Heart right ventricle (tissue), 16 donors: ENCODE results near the gene SFTPB. TPM values are rescaled to one million over a fixed set of nuclear protein-coding genes. Genes with fewer than 3 reads are reported as not detected.

ENCODE experiments used
- ATAC-seq, 8 donors: fragments of 200-7000 bp; cut with Tn5 transposase; one replicate each; pipeline ENCODE4 v1.9.1; 2020; ENCODE audit warnings: mild to moderate bottlenecking in 8 of 8, moderate library complexity in 8 of 8, moderate number of reproducible peaks in 1 of 8
- DNase-seq, 2 donors: peaks; one replicate each; pipeline ENCODE4 v3.0.0-alpha.2; 2020
- H3K27ac ChIP-seq, 10 donors: fragments of 200-600 bp; sonication (generic) in 2 of 10; one replicate each; pipeline versions ENCODE4 v1.5.0 to v1.8.0; 2020 to 2022; ENCODE audit warnings: mild to moderate bottlenecking in 3 of 10
- H3K27me3 ChIP-seq, 7 donors: fragments of 200-600 bp; one replicate each; pipeline ENCODE4 v1.8.0; 2021 to 2022; ENCODE audit warnings: mild to moderate bottlenecking in 2 of 7
- H3K36me3 ChIP-seq, 9 donors: fragments of 200-600 bp; sonication (generic) in 1 of 9; one replicate each; pipeline versions ENCODE4 v1.5.0 to v1.8.0; 2020 to 2022; ENCODE audit warnings: mild to moderate bottlenecking in 2 of 9
- H3K4me1 ChIP-seq, 9 donors: fragments of 200-600 bp; sonication (generic) in 1 of 9; one replicate each; pipeline versions ENCODE4 v1.5.0 to v1.8.0; 2020 to 2022; ENCODE audit warnings: mild to moderate bottlenecking in 4 of 9
- H3K4me3 ChIP-seq, 10 donors: fragments of 200-600 bp; sonication (generic) in 2 of 10; one replicate each; pipeline versions ENCODE4 v1.5.0 to v1.8.0; 2020 to 2022; ENCODE audit warnings: mild to moderate bottlenecking in 7 of 10, moderate library complexity in 2 of 10
- H3K9me3 ChIP-seq, 11 donors: fragments of 200-600 bp in 10 of 11; sonication (generic) in 2 of 11; one replicate each; pipeline versions ENCODE4 v1.5.0 to v1.8.0; 2013 to 2022; ENCODE audit warnings: mild to moderate bottlenecking in 2 of 11, control low read depth in 1 of 11, moderate library complexity in 1 of 11
- CTCF ChIP-seq, 9 donors: fragments of 200-600 bp; sonication (generic) in 2 of 9; IDR thresholded peaks; one replicate each; pipeline versions ENCODE4 v1.5.0 to v1.8.0; 2021 to 2022; ENCODE audit warnings: antibody characterized with exemption in 9 of 9, mild to moderate bottlenecking in 5 of 9, moderate library complexity in 1 of 9
- WGBS, 2 donors: extraction: QIAGEN DNeasy Blood & Tissue Kit; methylation state at CpG; one replicate each; pipeline ENCODE4 v1.1.7; 2013; ENCODE audit warnings: inconsistent platforms in 1 of 2; 5-methylcytosine and 5-hydroxymethylcytosine counted together
- intact Hi-C, 10 donors: fragments of 100-400 bp; cut with DNase I; formaldehyde crosslinking; loops; one replicate each; pipeline versions ENCODE4 v1.11.1 to v1.14.2; 2022
- polyA plus RNA-seq, 2 donors: library from polyadenylated mRNA; stranded (reverse); fragments of 200-250 nt; gene quantifications; one replicate each; pipeline ENCODE4 v1.2.3, GENCODE V29; 2013
- total RNA-seq, 10 donors: library from RNA; stranded (reverse); fragmentation: NEBNext Ultra II Directional in 3 of 10; extraction: Animal tissue kit (Norgen Biotek cat#: 25700) in 3 of 10; gene quantifications; one replicate each; pipeline versions ENCODE4 v1.2.1 to v1.2.4, GENCODE V29; 2021 to 2023
- donor health status: Arrhythmogenic right ventricular cardiomyopathy.
- donor health status: ischemic (EF 13 %, LVEDD 7.1; RV severe dilation, severe dysfunction).
- donor health status: healthy with polysubstance abuse.
- donor health status: DM: no; HTN: yes; CAD: no.
- donor health status: DM: no; HTN: no; CAD: no.
- donor health status: ischemic (EF 25% LVEDD 6.9; RV normal size, moderate dysfunction).
- donor health status: ischemic (EF 25% LVEDD 5.7; RV mildly dilated, moderate dysfunction).
- donor health status: healthy.
- donor health status: DM: yes; HTN: yes; CAD: no.
- donor health status: Ischemic cardiomyopathy.
- donor health status: ischemic (EF 35%, LVEDD 5.7; RV mildly dilated, moderate dysfunction).
- donor health status: nonischemic (EF 11% LVEDD 7.7; RV severe dilation, severe dysfunction).
- donor health status: DM: yes; HTN: yes; CAD: no.
- donor health status: PGD.
- donor health status: ischemic (EF 29% LVEDD 5.4; RV normal size, mild dysfunction).
- donor health status: nonischemic (EF 23%, LVEDD 6.1; RV moderate dilation, normal function).

The SFTPB gene
- total and polyA plus RNA-seq, 12 donors, result 0.62 to 1.2 TPM; not detected in 10

DNA sequence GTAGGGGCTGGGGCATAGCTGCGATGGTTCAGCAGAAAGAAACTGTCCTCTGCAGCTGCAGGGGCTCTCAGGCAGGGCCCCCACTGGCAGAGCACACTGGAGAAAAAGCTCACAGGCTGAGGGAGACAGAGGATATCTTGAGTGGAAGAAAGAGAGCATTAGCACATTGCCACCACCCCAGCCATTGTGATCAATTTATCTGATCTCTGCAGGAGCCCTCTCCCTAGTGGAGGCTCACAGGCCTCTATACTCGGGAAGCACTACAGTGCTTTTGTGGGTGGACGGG is 801 bp upstream of the SFTPB start:
- Histone ChIP-seq H3K4me1 (peaks cover 0 to 22% (median 3%) of the 10 kb centered on the region in 9 donors), H3K9me3 (no peaks in the 10 kb centered on the region), H3K27ac (no peak overlapping the region), H3K27me3 (no peaks in the 10 kb centered on the region), H3K36me3 (no peaks in the 10 kb centered on the region), H3K4me3 (no peak overlapping the region)
- TF ChIP-seq CTCF (IDR thresholded peaks at IDR 0.05), result no peak
- ATAC-seq (no peak), DNase-seq (no peak)
- intact Hi-C loops, result no loop called here
- 83 to 89% methylated on average over 3 of the region's 3 CpGs for WGBS, 2 donors

GRCh38 chr2:85667561-85668008 is 414 bp downstream of the SFTPB start:
- Histone ChIP-seq H3K27ac (no peak overlapping the region), H3K9me3 (no peaks in the 10 kb centered on the region), H3K4me3 (no peak overlapping the region), H3K27me3 (no peaks in the 10 kb centered on the region), H3K4me1 (peaks cover 3 to 24% (median 12%) of the 10 kb centered on the region in 9 donors), H3K36me3 (no peaks in the 10 kb centered on the region)
- WGBS, 2 donors, result 86 to 91% methylated on average over 3 of the region's 3 CpGs
- DNase-seq, result no peak
- TF ChIP-seq CTCF (IDR thresholded peaks at IDR 0.05), result no peak
- intact Hi-C loops, result no loop called here
- no peak for ATAC-seq

DNA sequence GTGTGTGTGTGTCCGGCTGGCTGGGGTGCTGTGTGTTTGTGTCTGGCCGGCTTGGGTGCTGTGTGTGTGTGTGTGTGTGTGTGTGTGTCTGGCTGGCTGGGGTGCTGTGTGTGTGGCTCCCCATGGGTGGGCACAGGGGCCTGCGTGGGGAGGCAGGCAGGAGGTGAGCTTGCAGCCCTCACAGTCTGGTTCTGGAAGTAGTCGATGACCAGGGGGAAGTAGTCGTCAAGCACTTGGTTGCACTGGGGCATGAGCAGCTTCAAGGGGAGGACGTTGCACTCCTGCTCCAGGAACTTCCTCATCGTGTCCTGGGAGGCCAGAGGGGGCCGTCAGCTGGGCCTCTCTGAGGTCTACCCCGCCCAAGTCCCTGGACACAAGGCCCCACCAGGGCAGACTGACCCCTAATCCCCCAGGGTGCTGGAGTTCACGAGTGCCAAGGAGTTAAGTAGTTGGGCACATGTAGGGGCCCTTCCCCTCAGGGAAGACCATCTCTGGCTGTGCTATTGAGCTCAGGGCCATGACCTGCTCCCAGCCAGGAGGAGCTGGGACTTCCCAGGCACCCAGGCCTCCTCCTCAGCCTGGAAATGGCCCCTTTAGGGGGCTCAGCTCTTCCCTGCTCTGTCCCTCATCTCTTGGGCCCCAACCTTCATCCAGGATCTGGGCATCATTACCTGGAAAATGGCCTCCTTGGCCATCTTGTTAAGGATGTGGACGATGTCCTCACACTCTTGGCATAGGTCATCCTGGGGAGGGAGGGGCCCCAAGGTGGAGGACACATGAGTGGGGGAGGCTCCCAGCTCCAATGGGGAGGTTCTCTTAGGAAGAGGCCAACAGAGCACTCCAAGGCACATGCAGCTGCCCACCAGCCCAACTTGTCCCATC is 1.3 kb downstream of the SFTPB start:
- H3K36me3 ChIP-seq, result no peaks in the 10 kb centered on the region
- no peak for TF ChIP-seq CTCF (IDR thresholded peaks at IDR 0.05)
- H3K27me3 ChIP-seq, result no peaks in the 10 kb centered on the region
- 84% methylated on average over 11 of the region's 11 CpGs for WGBS, 2 donors
- H3K27ac ChIP-seq, result no peak overlapping the region
- no peaks in the 10 kb centered on the region for H3K9me3 ChIP-seq
- ATAC-seq, result no peak
- DNase-seq, result no peak
- H3K4me1 ChIP-seq, result peaks cover 5 to 30% (median 21%) of the 10 kb centered on the region in 9 donors
- intact Hi-C loops, result no loop called here
- no peak overlapping the region for H3K4me3 ChIP-seq

DNA sequence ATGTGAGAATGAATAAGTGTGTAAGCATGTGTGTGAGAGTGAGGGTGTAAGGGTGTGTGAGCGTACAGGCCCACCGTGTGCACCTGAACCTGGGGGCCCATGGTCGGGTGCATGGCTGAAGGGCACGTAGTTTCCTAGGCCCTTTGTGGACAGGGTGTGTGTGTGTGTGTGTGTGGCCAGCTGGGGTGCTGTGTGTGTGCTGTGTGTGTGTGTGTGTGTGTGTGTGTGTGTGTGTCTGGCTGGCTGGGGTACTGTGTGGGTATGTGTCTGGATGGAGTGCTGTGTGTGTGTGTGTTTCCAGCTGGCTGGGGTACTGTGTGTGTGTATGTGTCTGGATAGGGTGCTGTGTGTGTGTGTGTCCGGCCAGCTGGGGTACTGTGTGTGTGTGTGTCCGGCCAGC is 2.0 kb downstream of the SFTPB start:
- WGBS, 2 donors, result 97 to 100% methylated on average over 6 of the region's 6 CpGs
- no peak for DNase-seq
- ATAC-seq, result no peak
- Histone ChIP-seq H3K4me1 (peaks cover 5 to 36% (median 24%) of the 10 kb centered on the region in 9 donors), H3K4me3 (no peak overlapping the region), H3K9me3 (no peaks in the 10 kb centered on the region), H3K36me3 (no peaks in the 10 kb centered on the region), H3K27me3 (no peaks in the 10 kb centered on the region), H3K27ac (no peak overlapping the region)
- no peak for TF ChIP-seq CTCF (IDR thresholded peaks at IDR 0.05)
- intact Hi-C loops, result no loop called here
